Peyer's patch (tissue), 4 donors: Measurements from ENCODE around the gene THBS1.

Source experiments
- CTCF ChIP-seq, 6 experiments: fragments of 450-650 bp in 4 of 6; fragments of 200-600 bp in 2 of 6; sonication (generic) in 1 of 6; IDR thresholded peaks; one replicate each; pipeline ENCODE4 v1.5.1; 2017 to 2019; ENCODE audit warnings: antibody characterized with exemption in 6 of 6, mild to moderate bottlenecking in 3 of 6, moderate library complexity in 1 of 6
- POLR2A ChIP-seq, 2 donors: fragments of 450-650 bp; IDR thresholded peaks; one replicate each; pipeline ENCODE4 v1.5.1; 2017; ENCODE audit warnings: antibody characterized with exemption in 2 of 2, mild to moderate bottlenecking in 2 of 2, moderate library complexity in 2 of 2

DNA sequence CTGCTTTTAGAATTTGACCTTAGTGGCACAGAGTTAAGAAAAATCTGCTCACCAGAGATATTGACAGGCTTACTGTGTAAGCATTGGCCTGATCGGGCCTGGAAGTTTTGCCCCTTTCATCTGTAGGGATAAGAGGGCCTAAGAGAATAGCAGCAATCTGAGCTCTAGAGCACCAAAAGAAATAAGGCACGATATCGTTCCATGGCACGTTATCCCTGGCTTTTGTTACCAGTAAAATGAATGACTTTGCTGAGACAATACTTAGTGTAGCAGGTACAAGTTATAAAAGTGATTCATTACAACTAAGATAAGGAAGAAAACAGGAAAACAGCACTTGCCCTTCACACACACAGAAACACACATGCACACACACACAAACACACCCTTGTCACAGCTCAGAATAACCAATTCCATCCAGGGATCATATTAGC is 5.0 kb downstream of the THBS1 start:
- TF ChIP-seq CTCF (IDR thresholded peaks at IDR 0.05) (no peak), POLR2A (IDR thresholded peaks at IDR 0.05) (no peak)
